ENCODE data around the gene PSORS1C1.

DNA sequence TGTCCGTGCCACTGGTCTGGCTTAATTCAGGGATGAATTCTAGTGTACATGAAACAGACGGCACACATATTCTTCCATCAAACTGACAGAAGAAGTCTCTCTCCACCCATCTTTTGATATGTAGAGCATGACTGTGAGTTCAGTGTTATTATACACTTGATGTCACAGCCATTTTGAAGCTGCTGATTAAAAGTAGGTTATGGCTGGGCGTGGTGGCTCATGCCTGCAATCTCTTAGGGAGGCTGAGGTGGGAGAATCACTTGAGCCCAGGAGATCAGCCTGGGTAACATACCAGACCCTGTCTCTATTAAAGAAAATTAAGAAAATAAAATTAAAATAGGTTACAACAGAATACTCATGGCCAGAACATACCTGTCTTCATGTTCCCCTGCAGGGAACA is 22.9 kb upstream of the PSORS1C1 start:
- TF ChIP-seq POLR2A (IDR thresholded peaks at IDR 0.05): no peak
- TF ChIP-seq, protein P1, sequence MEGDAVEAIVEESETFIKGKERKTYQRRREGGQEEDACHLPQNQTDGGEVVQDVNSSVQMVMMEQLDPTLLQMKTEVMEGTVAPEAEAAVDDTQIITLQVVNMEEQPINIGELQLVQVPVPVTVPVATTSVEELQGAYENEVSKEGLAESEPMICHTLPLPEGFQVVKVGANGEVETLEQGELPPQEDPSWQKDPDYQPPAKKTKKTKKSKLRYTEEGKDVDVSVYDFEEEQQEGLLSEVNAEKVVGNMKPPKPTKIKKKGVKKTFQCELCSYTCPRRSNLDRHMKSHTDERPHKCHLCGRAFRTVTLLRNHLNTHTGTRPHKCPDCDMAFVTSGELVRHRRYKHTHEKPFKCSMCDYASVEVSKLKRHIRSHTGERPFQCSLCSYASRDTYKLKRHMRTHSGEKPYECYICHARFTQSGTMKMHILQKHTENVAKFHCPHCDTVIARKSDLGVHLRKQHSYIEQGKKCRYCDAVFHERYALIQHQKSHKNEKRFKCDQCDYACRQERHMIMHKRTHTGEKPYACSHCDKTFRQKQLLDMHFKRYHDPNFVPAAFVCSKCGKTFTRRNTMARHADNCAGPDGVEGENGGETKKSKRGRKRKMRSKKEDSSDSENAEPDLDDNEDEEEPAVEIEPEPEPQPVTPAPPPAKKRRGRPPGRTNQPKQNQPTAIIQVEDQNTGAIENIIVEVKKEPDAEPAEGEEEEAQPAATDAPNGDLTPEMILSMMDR (IDR thresholded peaks at IDR 0.05): no peak
- TF ChIP-seq EP300 (IDR thresholded peaks at IDR 0.05): no peak

All from ovary (tissue), 3 donors.